GM18511 (cell line): ENCODE results near the gene ARF1.

Experiments
- ATAC-seq: cut with Tn5 transposase; IDR thresholded peaks from one replicate; pipeline ENCODE4 v1.9.1; 2021; ENCODE audit warnings: mild to moderate bottlenecking, moderate library complexity; ENCODE audit not compliant: unreplicated experiment

ARF1 gene

DNA sequence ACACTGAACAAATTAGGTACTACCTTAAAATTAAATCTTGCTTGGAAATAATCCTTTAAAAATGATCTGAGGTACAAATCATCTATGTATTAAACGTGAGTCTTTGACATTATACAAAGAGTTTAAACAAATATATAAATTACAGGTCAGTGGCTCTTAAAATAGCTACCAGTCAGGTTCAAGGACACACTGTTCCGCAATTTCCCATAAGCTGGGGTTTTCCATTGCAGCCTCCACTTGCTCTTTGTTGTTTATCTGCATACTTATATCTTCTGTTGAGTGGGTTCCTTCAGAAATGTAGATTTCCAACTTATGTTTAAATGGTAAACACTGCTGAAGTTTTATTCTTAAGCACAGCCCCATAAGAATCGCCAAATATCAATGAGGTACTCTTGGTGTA lies 32.3 kb downstream of the ARF1 start:
- no peak for ATAC-seq

DNA sequence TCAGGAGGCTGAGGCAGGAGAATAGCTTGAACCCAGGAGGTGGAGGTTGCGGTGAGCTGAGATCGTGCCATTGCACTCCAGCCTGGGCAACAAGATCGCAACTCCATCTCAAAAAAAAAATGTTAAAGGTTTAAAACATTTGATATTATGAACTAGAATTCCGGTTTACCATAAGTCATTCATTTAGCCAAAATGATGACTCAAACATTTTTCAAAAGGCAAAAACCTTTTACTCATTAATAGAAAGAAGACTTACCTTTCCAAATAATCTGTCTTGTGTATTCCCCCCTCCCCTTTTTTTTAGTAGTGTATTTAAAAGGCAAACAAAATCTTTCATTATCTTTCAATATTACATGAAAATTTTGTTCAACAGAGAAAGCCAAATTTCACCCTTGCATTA lies 34.8 kb downstream of the ARF1 start:
- no peak for ATAC-seq

DNA sequence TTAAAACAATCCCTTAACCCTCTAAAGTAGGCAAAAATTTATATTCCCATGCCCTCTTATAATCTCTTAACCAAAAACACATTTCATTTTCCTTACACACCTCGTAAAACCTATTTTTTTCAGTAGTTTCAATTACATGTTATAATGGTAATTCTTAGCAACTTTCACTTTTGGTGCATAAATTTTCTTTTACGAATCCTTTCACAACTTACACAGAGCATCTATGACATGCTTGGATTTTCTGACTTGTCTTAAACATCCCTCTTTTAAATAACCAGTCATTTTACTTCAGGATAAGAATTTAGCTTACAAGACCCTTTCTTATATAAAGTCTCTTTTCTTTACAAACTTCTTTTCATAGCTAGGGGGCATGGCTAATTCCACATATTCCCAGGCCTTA lies 35.5 kb downstream of the ARF1 start:
- no peak for ATAC-seq

DNA sequence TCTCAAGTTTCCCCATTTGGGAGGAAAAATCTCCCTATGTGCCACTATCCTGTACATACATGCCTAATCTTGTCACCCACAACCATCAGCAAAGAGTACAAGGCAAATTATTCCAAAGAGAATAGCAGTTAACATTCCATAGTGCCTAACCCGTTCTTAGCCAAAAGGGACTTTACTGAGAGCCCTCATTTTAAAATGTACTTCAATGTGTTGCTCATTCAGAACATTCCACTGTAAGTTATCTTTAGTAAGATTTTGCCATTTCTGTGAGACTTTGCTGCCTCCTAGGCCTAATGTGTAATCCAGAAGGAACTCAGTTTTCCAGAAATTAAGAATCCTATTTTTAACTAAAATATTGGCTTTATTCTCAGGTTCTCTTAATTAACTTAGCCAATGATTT lies 37.8 kb downstream of the ARF1 start:
- ATAC-seq: no peak

DNA sequence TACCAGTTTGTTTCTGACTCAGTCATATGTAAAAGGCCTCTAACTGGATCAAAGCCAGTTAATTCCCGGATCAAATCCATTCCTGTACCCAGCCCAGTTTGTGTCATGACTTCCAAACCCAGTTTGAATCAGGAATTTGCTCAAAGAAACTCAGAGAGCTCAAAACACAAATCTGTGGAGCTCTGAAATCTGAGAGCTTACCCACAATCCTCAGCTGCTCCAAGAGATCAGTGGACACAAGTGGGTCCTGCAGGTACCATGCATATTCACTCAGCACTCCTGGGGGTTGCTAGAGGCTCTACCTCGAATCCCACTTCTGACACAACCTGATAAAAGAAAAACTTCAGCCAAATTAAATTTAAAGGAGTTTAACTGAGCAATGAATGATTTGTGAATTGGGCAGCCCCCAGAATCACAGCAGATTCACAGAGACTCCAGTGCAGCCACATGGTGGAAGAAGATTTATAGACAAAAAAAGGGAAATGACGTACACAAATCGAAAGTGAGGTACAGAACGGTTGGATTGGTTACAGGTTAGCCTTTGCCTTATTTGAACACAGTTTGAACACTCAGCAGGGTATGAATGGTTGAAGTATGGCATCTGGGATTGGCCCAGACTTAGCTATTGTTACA lies 38.5 kb downstream of the ARF1 start:
- ATAC-seq: no peak

DNA sequence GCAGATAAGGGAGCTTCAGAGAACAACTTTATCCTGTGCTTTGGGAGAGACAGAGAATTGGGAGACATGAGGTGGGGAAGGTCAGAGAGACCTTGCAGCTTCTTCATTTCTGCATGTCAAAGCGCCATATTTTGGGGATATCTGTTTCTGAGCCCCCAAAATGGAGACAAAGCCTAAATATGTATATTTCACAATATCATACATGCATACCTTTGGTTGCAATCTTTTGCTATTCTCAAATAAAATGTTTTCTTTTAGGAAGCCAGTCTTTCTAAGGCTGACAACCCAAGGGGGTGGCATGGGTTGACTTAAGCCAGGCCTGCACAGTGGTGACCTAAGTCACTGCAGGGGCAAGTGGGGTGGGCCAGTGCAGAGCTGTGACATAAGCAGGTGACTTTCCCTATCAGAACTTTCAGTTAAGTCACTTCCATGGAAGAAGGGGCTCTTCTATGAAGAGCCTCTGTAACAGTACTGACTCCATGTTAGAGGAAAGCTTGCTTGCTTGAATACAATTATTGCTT lies 40.5 kb downstream of the ARF1 start:
- ATAC-seq: no peak

DNA sequence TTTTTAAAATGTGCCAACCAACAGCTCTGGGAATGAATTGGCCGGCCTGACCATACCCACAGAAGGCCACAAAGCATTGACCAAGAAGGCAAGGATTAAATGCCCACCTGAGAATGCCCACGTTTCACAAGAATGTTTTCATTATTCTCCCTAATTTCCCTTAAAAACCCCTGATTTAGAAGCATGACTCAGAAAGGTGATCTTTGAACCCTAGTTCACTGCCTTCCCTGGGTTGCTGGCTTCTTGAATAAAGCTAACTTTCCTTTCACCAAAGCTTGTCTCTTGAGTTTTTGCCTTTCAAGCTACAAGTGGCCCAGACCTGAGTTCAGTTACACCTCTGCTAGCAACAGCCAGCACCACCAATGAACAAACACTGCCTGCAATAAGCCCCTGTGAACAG lies 41.0 kb downstream of the ARF1 start:
- no peak for ATAC-seq

DNA sequence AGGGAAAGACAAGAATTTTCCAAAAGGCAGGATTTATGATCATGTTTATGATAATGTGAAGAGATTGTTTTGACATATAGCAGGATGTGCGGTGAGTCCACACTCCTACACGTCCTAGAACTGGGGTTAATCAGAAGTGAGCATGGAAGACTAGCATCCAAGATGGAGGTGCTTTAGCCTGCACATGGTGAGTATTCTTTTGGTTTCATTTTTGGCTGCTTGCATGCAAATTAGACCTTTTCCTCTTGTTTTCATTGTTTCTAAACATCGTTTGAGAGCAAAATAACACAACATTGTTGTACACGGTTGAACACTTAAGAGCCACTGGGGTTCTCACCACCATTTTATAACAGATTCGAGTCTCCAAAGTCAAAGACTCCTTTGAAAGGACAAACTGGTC lies 42.7 kb downstream of the ARF1 start:
- no peak for ATAC-seq

DNA sequence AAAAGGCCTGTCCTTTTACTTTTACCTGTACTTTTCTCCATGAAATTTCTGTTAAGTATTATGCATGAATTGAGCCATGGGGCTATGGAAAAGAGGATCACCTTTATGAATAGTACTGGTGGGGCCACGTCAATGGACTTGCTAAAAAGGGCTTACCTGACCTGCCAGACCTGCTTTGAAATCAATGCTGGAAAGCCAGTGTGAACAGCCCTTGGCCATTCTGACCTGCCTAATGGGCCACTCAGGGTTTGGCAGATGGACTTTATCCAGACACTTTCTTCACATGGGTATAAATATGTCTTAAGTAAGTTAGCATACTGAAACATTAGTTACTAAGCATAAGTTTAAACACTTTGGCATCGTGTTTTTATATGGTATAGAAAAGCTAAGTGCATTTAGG lies 49.3 kb downstream of the ARF1 start:
- ATAC-seq: no peak

DNA sequence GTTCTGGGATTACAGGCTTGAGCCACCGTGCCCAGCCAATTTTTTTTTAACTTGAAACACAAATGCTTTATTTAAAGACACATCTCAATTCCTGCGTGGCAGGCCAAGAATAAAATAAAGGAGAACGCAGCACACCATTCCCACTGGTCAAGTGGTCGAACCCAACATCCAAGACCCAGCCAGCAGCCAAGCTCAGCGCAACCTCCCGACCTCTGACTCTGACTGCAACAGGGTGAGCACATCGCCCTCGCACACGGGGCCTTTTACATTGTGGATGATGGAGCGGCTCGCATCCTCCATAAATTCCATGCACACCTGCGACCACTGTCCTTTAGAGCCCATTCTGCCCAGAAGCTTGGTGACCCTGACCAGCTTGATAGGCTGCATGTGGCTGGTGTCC lies 52.1 kb downstream of the ARF1 start:
- ATAC-seq: no peak

DNA sequence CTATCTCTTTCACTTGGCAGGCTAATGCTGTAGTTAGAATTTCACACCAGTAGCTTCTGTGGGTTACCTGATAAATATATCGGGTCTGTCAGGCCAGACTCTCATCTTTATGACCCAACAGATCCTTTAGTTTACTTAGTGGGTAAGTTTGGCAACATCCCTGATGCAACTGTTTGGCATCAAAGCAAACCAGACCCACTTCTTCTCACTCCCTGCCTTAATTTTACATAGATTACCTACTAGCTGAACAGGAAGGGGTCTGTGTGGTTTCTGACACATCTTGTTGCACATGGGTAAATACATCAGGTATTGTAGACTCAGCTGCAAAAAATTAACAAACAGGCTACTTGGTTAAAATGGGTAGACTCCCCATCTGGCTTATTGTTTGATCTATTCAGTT lies 54.4 kb downstream of the ARF1 start:
- no peak for ATAC-seq

DNA sequence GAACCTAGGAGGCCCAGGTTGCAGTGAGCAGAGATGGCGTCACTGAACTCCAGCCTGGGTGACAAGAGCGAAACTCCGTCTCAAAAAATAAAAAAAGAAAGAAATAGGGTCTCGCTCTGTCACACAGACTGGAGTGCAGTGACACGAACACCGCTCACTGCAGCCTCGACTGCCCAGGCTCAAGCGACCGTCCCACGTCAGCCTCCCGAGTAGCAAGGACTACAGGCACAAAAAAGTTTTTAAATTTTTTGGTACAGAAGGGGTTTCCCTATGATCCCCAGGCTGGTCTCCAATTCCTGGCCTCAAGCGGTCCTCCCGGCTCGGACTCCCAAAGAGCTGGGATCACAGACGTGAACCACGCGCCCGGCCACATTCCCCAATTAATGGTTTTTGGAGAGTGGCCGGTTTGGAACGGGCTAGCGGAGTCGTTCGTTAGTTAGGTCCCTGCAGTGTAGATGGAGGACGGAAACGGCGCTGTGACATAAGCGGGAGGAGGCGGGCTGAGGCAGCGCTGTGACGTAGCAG lies 57.0 kb downstream of the ARF1 start:
- ATAC-seq: no peak

DNA sequence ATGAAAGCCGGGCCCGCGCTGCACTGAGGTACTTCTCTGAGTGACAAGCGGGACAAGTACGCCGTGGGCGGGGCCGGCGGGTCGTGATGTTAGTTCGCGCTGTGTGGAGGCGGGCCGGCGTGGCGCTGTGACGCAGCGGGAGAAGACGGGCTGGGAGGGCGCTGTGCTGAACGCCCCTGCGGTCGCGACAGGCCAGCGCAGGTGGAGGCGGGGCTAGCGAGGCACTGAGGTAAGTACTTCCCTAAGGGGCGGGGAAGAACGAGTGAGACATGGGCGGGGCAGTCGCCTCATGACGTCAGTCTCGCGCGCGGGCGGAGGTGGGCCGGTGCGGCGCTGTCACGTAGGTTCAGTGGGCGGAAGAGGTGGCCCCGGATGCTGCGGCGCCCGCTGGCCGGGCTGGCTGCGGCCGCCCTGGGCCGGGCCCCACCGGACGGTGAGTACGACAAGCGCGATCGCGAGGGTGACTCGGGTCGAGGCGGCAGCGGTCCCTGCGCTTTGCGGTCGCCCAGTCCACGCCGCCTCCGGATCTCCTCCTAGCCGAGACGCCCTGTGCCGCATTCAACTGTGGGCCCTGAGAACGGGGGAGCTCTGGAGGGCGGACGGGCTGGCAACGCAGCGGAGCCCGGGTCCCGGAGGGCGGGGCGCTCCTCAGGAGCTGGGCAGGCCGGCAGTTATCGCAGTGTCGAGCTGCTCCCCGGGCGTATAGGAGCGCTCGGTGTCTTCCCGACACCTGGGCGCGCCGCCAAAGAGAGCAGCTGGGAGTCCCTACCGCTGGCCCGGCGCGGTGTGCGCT lies 57.6 kb downstream of the ARF1 start, which contains the start of gene GUK1:
TSS of gene GUK1 (plus strand) at position 349 of the 793 bp plus-strand sequence. CDS start at position 373, 24 bp downstream.
- peak; percentile 90 for ATAC-seq

DNA sequence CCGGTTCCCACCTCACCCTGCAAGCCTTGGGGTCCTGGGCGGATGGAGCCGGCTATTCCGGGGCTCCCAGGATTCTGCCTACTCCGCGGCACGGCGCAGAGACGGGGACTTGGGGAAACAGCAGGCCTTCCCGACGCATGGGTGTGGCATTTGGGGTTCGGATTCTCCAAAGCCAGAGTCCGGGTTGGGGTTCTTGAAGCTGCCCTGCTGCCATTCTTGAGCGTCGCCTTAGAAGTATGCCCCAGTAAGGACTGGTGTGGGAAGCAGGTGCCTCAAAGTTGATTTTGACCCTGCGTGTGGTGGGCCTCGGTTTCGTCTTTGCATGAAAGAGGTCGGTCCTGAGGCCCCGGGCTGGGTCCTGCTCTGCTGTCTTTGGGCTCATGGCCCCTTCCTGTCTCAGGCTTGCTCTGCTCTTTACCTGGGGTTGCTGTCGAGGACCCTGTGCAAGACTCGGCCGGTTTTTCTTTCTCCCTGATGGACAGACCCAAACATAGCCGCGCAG lies 58.3 kb downstream of the ARF1 start:
- no peak for ATAC-seq

DNA sequence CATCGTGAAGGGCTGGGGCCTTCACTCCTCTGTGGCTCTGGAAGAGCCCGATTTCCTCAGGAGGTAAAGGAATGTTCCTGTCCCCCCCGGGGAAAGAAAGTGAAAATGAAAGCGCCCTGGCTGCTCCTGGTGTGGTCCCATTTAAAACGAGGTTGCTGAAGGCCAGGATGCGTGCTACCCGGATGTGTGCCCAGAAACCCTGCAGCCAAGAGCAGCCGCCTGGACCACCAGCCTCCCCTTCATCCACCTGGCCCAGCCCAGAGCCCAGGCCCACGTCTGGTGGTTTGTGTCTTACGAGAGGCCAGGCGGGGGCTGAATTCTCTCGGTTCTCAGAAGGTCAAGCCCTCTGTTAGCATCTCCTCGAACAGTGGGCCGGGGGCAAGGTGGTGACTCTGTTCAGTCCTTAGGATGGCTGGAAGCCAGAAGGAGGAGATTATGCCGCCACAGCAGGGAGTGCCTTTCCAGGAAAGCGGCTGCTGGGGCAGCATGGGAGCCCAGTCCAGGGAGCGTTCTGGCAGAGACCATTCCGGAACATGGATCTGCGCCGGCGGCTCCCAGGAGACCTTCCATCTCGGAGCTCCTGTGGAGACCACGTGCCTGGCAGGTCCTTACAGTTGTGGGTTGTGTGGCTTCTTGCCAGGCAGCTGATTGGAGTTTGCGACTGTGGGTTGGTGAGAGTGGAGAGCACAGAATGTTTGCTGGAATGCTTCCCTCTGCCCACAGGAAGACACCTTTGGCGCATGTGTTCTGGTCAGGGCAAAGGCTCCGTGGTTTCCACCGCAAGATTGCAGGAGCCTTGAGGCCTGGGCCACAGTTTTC lies 58.9 kb downstream of the ARF1 start:
- no peak for ATAC-seq

DNA sequence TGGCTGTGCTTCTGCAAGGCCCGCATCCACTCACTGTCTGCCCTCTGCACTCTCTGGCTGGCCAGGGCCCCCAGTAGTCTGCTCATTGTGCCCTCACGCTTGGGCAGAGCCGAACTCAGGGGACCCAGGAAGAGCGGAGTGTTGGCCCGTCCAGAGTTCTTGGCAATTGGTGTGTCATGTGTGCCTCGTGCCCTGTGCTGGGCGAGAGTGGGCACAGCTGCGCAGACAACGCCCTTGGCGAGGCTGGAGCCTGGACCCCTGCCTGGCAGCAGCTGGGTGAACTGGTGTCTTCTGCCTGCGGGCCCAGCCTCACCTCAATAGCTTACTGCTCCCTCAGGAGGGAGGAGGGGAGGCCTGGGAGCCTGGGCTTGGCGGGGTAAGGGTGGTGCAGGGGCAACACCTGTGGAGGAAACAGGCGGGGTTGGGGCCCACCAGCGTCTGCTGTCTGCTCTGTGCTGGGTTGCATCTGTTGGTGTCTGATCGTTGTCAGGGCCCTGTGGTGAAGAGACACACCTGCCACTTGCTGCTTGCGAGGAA lies 59.7 kb downstream of the ARF1 start:
- no peak for ATAC-seq

DNA sequence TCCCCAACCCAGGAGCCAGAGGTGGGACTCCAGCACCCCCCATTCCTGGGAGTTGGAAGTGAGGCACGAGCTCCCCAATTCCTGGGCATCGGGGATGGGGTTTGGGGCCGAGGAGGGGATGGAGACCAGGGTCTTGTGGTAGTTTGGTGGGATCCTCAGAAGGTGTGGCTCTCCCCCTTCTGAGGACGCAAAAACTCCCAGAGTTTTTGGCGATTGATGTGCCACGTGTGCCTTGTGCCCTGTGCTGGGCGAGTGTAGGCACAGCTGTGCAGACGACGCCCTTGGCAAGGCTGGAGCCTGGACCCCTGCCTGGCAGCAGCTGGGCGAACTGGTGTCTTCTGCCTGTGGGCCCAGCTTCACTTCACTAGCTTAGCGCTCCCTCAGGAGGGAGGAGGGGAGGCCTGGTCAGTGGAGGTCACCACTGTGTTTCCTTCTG lies 60.2 kb downstream of the ARF1 start:
- ATAC-seq: no peak

DNA sequence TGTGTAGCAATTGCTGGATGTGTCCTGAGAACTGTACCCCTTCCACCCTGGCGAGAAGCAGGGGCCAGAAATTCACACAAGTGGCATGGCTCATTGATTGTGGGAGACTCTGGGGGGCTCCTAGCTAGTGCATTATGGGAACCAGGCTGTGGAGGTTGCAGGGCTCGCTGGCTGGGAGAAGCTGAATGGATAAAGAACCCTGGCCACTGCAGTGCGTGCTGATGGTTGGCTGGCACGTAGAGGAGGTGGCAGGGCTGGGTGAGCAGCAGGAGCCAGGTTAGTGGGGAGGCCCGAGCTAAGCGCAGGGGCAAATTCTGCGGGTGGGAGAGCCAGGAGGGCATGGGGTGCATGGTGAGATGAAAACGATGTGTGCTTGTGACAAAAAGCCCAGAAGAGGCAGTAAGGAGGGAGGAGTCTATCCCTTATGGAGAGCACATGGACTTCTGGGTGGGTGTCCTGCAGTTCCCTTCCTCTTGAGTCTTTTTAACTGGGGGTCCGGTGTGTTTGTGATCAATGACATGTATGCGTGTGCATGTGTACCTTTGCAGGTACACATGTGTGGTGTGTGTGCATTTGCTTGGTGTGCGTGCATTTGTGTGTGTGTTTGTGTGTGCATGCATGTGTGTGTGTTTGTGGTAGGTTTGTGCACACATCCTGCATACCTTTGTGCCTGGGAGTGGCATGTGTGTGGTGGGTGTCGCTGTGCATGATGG lies 61.1 kb downstream of the ARF1 start:
- ATAC-seq: no peak

DNA sequence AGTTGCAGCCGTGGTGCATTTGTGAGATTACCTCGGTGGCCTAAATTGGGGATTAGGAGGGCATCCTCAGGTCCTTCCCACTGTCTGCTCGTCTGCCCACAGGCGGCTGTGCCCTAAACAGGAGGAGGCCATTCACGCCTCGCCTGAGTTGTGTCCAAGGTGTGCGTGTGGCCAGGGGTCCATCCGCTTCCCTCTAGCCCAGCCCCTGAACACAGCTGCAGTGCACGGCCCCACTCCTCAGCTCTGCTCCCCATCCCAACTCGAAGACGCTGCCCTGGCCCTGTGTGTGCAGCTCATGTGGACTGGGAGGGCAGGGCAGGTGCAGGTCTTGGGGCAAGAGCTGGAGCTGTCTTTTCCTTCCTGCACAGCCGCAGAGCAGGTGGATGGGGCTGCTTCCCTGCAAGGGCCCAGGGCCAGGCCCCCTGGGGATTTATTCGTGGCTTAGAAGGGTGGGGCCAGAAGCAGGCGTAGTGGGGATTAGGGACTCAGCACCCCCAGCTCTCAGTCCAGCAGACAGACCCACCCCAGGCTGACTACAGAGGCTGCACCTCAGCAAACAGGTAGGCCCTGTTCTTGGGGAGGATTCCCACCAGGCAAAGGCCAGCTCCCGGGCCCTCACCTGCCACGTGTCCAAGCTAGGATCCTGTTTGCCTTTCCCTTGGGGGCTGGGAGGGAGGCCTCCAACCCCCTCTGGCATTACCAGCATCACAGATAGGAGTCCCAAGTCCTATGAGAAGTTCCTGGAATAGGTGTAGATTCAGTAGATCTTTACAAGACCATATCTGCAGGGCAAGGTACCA lies 61.9 kb downstream of the ARF1 start:
- ATAC-seq: no peak
